Subcutaneous abdominal adipose tissue (tissue), 5 donors: ENCODE results near the gene MAML3.

Source experiments
- H3K27ac ChIP-seq: one replicate; pipeline ENCODE4 v1.7.0; 2013; ENCODE audit warnings: low read depth, mild to moderate bottlenecking, inconsistent platforms, low read length, moderate library complexity
- H3K27me3 ChIP-seq, 5 donors: one replicate each; pipeline ENCODE4 v1.7.0; 2013; ENCODE audit warnings: low read length in 5 of 5, inconsistent platforms in 1 of 5; ENCODE audit not compliant: control insufficient read depth in 5 of 5, insufficient read depth in 4 of 5
- H3K36me3 ChIP-seq, 5 donors: one replicate each; pipeline ENCODE4 v1.7.0; 2013; ENCODE audit warnings: low read length in 5 of 5; ENCODE audit not compliant: control insufficient read depth in 5 of 5, insufficient read depth in 5 of 5
- H3K4me1 ChIP-seq, 5 donors: one replicate each; pipeline ENCODE4 v1.7.0; 2013; ENCODE audit warnings: low read length in 5 of 5, mild to moderate bottlenecking in 3 of 5, moderate library complexity in 1 of 5; ENCODE audit not compliant: control insufficient read depth in 5 of 5, insufficient read depth in 5 of 5
- H3K4me3 ChIP-seq, 5 donors: one replicate each; pipeline ENCODE4 v1.7.0; 2013; ENCODE audit warnings: low read length in 5 of 5, low read depth in 1 of 5
- H3K9ac ChIP-seq, 5 donors: one replicate each; pipeline ENCODE4 v1.7.0; 2013; ENCODE audit warnings: low read length in 5 of 5, mild to moderate bottlenecking in 4 of 5, moderate library complexity in 3 of 5
- H3K9me3 ChIP-seq, 5 donors: one replicate each; pipeline ENCODE4 v1.7.0; 2013; ENCODE audit warnings: low read length in 5 of 5; ENCODE audit not compliant: control insufficient read depth in 5 of 5
- donor health status: healthy.
- donor health status: healthy.
- donor health status: healthy.
- donor health status: healthy.
- donor health status: healthy.

The MAML3 gene

DNA sequence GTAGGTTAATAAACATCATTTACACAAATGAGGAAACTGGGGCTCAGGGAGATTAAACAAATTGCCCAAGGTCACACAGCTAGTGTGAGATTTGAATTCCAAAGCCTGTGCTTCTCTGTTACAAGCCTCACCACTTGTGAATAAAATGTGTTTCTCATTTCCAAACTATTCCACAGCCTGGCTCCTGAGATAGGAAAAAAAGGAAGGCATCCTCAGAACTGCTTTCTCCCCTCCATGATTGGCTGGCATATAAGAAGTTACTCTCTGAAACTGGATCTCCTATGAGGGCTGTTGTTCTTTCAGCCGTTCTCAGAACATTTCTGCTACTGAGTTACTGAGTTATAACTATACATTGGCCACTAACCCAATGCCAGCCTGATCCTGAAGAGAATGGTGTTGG lies 237.9 kb downstream of the MAML3 start:
- H3K9ac ChIP-seq = no peak overlapping the region
- H3K9me3 ChIP-seq = no peaks in the 10 kb centered on the region
- no peaks in the 10 kb centered on the region for H3K36me3 ChIP-seq
- no peak overlapping the region for H3K4me3 ChIP-seq
- peaks cover 22 to 84% (median 58%) of the 10 kb centered on the region in 5 donors for H3K4me1 ChIP-seq
- H3K27me3 ChIP-seq = no peaks in the 10 kb centered on the region
- no peak overlapping the region for H3K27ac ChIP-seq

DNA sequence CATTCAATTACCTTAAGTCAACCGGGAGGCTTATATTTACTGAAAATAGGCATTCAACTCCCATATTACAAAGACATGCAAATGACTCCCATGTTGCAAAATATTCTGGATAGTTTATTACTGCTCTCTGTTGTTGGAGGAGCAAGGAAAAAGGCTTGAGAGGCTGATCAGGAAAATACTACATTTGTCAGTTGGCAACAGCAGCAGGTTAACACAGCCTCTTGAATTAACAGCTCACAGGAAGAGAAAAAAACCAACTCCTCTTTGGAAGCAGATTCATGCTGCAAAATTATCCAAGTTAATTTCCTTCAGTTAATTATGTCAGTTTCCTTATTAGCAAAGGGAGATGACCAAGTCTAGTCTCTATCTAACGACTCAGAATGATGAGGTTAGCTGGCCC lies 238.9 kb downstream of the MAML3 start:
- H3K4me3 ChIP-seq = no peak overlapping the region

DNA sequence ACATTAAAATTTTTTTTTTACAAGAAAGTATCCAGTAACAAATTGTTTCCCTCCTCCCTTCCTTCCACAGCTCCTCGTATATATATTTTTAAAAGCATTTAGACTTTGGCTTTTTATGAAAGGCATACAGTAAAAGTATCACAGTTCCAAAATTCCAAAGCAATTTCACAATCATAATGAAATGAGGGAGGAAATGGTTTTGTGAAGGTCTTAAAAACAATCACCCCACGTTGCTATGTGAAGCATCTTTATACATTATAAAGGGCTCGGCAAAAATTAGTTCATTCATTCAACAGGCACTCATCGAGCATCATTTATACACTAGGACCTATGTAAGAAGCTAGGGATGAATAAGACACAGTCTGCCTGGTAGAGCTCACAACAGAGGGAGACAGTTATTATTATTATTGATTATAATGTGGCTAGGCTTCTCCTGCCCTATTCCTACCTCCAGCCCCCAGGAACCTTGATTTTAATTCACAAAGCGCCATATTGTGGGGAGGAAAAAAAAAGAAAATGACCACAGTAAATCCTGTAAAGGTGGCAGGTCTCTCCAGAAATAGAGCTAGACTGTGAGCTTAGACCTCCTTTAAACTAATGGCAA lies 239.9 kb downstream of the MAML3 start:
- Histone ChIP-seq H3K36me3 (no peaks in the 10 kb centered on the region), H3K4me1 (peaks cover 9 to 69% (median 39%) of the 10 kb centered on the region in 5 donors), H3K9me3 (no peaks in the 10 kb centered on the region), H3K9ac (peak overlapping the region in 1 of 5 donors; percentile 20), H3K4me3 (peak overlapping the region in 1 of 5 donors; percentile 28), H3K27ac (peak overlapping the region; percentile 45), H3K27me3 (no peaks in the 10 kb centered on the region)

More for the DNA sequence above, 238.9 kb downstream of the MAML3 start:
- Histone ChIP-seq H3K27ac (peak overlapping the region; percentile 45), H3K9ac (no peak overlapping the region), H3K4me1 (peaks cover 14 to 79% (median 48%) of the 10 kb centered on the region in 5 donors), H3K9me3 (no peaks in the 10 kb centered on the region), H3K27me3 (no peaks in the 10 kb centered on the region), H3K36me3 (no peaks in the 10 kb centered on the region)

DNA sequence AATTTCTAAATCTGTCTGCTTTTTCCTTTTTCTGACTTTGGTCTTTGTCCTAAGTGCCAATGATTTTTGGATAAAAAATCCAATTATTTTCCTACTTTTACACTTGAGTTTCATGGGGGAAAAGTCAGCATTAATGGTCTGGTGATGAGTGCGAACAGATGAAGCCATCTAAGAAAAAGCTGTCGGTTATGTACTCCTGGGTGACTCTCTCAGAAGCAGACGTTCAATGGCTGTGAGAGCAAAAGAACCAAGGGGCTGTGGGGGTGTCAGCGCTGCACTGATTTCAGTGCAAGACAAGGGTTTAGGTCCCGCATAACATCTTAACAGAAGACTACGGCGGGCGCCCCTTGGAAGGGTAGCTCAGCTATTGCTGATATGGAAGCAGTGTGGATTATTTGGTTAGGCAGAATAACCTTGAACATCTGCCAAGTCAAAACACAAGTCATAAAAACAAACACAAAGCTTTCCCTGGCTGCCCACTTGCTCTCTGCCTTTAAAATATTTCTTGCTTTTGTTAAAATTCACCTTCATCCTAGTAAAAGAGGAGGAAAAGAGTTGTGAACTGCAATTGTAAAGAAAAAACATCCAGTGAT lies 240.5 kb downstream of the MAML3 start:
- Histone ChIP-seq H3K4me1 (peaks cover 9 to 63% (median 33%) of the 10 kb centered on the region in 5 donors), H3K9ac (peak overlapping the region in 1 of 5 donors; percentile 4), H3K4me3 (peak overlapping the region in 2 of 5 donors; percentile 6 to 28), H3K27ac (peak overlapping the region; percentile 45), H3K27me3 (no peaks in the 10 kb centered on the region), H3K9me3 (no peaks in the 10 kb centered on the region), H3K36me3 (no peaks in the 10 kb centered on the region)

DNA sequence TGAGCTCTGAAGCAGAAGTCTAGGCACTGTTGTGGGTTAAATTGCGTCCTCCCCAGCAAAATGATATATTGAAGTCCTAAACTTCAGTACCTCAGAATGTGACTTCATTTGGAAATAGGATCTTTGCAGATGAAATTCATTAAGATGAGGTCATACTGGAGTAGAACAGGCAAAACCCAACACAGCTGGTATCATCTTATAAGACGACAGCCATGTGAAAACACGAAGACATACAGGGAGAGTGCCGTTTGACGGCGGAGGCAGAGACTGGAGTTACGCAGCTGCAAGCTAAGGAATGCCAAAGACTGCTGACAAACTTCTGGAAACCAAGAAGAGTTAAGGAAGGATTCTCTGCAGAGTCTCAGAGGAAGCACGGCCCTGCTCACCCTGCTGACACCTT lies 241.5 kb downstream of the MAML3 start:
- no peaks in the 10 kb centered on the region for H3K9me3 ChIP-seq
- H3K36me3 ChIP-seq = no peaks in the 10 kb centered on the region
- H3K4me3 ChIP-seq = no peak overlapping the region
- peaks cover 9 to 54% (median 26%) of the 10 kb centered on the region in 5 donors for H3K4me1 ChIP-seq
- no peaks in the 10 kb centered on the region for H3K27me3 ChIP-seq
- no peak overlapping the region for H3K9ac ChIP-seq
- no peak overlapping the region for H3K27ac ChIP-seq

DNA sequence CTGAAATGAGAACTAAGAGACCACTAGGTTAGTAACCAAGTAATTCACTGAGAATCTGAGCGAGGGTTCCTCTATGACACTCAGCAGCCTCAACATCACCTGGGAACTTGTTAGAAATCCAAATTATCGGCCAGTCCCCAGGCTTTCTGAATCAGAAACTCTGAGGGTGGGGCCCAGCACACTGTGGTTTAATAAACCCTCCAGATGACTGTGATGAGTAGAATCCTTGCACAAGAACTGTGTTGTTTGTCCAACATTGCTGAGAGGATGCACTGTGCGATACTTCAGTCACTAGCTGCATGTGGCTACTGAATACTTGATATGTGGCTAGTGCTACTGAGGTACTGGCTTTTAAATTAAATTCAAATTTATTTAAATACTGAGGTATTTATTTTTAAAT lies 243.9 kb downstream of the MAML3 start:
- H3K4me3 ChIP-seq = no peak overlapping the region
- peaks cover 0 to 3% (median 0%) of the 10 kb centered on the region in 5 donors for H3K9me3 ChIP-seq
- no peaks in the 10 kb centered on the region for H3K36me3 ChIP-seq
- H3K4me1 ChIP-seq = peaks cover 7 to 45% (median 26%) of the 10 kb centered on the region in 5 donors
- no peak overlapping the region for H3K9ac ChIP-seq
- no peak overlapping the region for H3K27ac ChIP-seq
- H3K27me3 ChIP-seq = no peaks in the 10 kb centered on the region

DNA sequence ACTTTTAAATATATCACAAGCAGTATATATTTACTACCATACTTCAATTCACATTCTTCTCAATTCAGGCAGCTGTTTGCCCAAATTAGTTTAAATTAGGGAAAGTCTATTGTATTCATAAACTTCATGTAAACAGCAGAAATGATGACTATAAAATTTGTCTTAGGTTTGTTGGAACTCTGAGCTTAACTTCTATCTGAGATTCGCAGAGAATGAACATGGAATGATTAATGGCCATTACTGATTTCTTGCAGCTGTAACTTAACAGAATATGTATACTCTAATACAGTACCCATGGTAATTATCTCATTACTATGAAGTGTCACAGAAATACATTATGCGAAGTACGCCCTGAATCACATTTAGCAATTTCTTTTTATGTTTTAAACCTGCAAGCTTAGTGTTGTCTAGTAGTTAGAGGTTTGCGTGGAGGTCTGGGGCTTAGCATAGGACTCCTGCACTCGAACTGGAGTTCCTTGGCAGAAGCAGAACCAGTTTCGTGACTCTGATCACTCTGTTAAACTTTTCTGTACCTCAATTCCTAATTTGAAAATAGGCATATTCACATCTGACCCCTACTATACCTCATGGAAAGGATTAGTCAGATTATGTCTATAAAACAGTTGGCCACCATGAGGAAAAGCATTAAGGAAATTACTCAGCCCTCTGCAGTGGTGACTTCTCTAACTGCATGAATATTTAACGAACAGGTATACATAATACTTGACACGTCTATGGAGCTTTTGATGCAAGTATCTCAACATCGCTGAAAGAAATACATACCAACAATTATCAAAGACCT lies 245.1 kb downstream of the MAML3 start:
- no peaks in the 10 kb centered on the region for H3K36me3 ChIP-seq
- H3K9ac ChIP-seq = no peak overlapping the region
- H3K4me3 ChIP-seq = no peak overlapping the region
- no peak overlapping the region for H3K27ac ChIP-seq
- H3K4me1 ChIP-seq = peaks cover 4 to 32% (median 14%) of the 10 kb centered on the region in 5 donors
- peaks cover 0 to 3% (median 0%) of the 10 kb centered on the region in 5 donors for H3K9me3 ChIP-seq
- H3K27me3 ChIP-seq = no peaks in the 10 kb centered on the region

DNA sequence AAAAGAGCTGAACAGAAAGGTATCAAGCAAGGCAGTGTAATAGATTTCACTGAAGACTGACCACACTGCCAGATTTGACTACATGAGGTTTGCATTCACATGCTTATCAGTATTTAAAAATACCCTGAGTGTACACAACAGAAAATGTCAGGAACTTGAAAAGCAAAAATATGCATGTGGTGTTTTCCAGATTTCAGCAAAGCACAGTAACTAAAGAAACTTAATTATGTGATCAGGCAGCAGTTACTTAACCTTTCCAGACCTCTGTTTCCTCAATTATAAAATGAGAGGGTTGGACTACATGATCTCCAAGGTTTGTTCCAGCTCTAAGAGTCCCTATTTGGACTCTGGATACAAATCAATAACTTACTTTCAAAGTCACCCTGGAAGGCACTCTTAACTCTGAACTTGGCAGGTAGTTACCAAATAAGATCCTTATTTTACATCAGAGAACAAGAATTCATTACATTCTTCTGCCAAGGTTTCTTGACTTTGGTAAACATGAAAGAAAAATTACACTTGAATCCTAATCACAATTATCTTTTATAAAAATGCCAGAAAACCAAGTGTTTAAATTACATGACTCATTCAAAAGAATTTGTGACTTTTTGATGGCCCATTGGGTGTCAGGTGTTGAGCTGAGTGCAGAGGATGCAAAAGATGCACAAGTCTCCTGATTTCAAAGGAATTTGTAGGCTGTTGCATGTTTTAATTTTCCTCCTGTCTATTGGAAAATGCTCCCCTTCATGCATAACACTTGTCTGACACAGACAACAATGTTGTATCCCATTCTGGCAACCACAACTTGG lies 246.8 kb downstream of the MAML3 start:
- peaks cover 0 to 23% (median 5%) of the 10 kb centered on the region in 5 donors for H3K4me1 ChIP-seq
- H3K27ac ChIP-seq = no peak overlapping the region
- no peaks in the 10 kb centered on the region for H3K27me3 ChIP-seq
- no peaks in the 10 kb centered on the region for H3K36me3 ChIP-seq
- H3K4me3 ChIP-seq = no peak overlapping the region
- H3K9ac ChIP-seq = no peak overlapping the region
- H3K9me3 ChIP-seq = peaks cover 0 to 3% (median 0%) of the 10 kb centered on the region in 5 donors

DNA sequence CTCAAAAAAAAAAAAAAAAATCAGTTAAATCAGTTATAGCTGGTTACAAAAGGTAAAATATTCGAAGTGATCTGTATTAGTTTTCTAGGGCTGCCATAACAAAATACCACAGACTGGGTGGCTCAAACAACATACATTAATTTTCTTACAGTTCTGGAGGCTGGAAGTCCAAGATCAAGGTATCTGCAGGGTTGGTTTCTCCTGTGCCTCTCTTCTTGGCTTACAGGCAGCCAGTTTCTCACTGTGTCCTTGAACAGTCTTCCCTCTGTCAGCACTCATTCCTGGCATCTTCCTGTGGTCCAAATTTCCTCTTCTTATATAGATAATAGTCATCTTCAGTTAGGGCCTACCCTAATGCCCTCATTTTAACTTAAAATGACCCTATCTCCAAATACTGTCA lies 248.5 kb downstream of the MAML3 start:
- no peak overlapping the region for H3K27ac ChIP-seq
- no peak overlapping the region for H3K4me3 ChIP-seq
- no peaks in the 10 kb centered on the region for H3K27me3 ChIP-seq
- no peaks in the 10 kb centered on the region for H3K36me3 ChIP-seq
- peaks cover 0 to 34% (median 14%) of the 10 kb centered on the region in 5 donors for H3K4me1 ChIP-seq
- H3K9ac ChIP-seq = no peak overlapping the region
- peaks cover 0 to 3% (median 0%) of the 10 kb centered on the region in 5 donors for H3K9me3 ChIP-seq
